Lung (tissue), 12 donors: Measurements from ENCODE around the gene ETV7. TPM values are rescaled to one million over a fixed set of nuclear protein-coding genes. Genes with fewer than 3 reads are reported as not detected.
"Not testable (repeated sequence)": the region's sequence is repeated elsewhere in the genome, so short reads cannot be mapped to it uniquely, and the experiment has no call there.

Experiments used
- ATAC-seq: fragments of 200-7000 bp; cut with Tn5 transposase; one replicate; pipeline ENCODE4 v1.9.1; 2020; ENCODE audit warnings: moderate number of reproducible peaks; ENCODE audit not compliant: insufficient read depth, low FRiP score
- DNase-seq, 3 donors: peaks; one replicate each; pipeline ENCODE4 v3.0.0-alpha.2; 2013 to 2017
- H3K27ac ChIP-seq, 2 donors: one replicate each; pipeline ENCODE4 v1.5.1; 2013; ENCODE audit warnings: mild to moderate bottlenecking in 2 of 2, moderate library complexity in 2 of 2, control low read depth in 1 of 2, inconsistent platforms in 1 of 2, low read depth in 1 of 2, low read length in 1 of 2
- H3K27me3 ChIP-seq, 3 donors: one replicate each; pipeline ENCODE4 v1.5.1; 2013; ENCODE audit warnings: low read length in 2 of 3; ENCODE audit not compliant: control insufficient read depth in 3 of 3, insufficient read depth in 3 of 3
- H3K36me3 ChIP-seq, 4 donors: one replicate each; pipeline ENCODE4 v1.5.1; 2013; ENCODE audit warnings: low read length in 4 of 4, mild to moderate bottlenecking in 1 of 4, moderate library complexity in 1 of 4; ENCODE audit not compliant: control insufficient read depth in 4 of 4, insufficient read depth in 4 of 4
- H3K4me1 ChIP-seq, 5 donors: one replicate each; pipeline ENCODE4 v1.5.1; 2013; ENCODE audit warnings: low read length in 5 of 5, mild to moderate bottlenecking in 2 of 5, moderate library complexity in 1 of 5; ENCODE audit not compliant: control insufficient read depth in 5 of 5, insufficient read depth in 5 of 5
- H3K4me3 ChIP-seq: one replicate; pipeline ENCODE4 v1.5.1; 2013; ENCODE audit warnings: mild to moderate bottlenecking, control low read depth, moderate library complexity
- H3K9ac ChIP-seq, 2 donors: one replicate each; pipeline ENCODE4 v1.5.1; 2013; ENCODE audit warnings: low read length in 2 of 2, control low read depth in 1 of 2; ENCODE audit not compliant: insufficient read depth in 1 of 2
- H3K9me3 ChIP-seq, 4 donors: one replicate each; pipeline ENCODE4 v1.5.1; 2013; ENCODE audit warnings: low read length in 3 of 4, mild to moderate bottlenecking in 1 of 4, moderate library complexity in 1 of 4; ENCODE audit not compliant: control insufficient read depth in 4 of 4, insufficient read depth in 3 of 4
- CTCF ChIP-seq: IDR thresholded peaks from 2 replicates; pipeline ENCODE4 v1.5.1; 2012; ENCODE audit warnings: mild to moderate bottlenecking; ENCODE audit errors: control extremely low read depth, extremely low read depth
- WGBS, 2 donors: extraction: QIAGEN DNeasy Blood & Tissue Kit; methylation state at CpG; one replicate each; pipeline ENCODE4 v1.1.7; 2013; 5-methylcytosine and 5-hydroxymethylcytosine counted together
- polyA plus RNA-seq, 2 donors: library from polyadenylated mRNA; stranded (reverse); fragments of 200-250 nt; gene quantifications; one replicate each; pipeline ENCODE4 v1.2.1, GENCODE V29; 2013
- total RNA-seq, 2 donors: library from RNA; depleted of rRNA in 1 of 2; stranded (reverse); fragments of >200 nt in 1 of 2; gene quantifications; one replicate each; pipeline ENCODE4 v1.2.1, GENCODE V29; 2014 to 2021
- donor health status: control.
- donor health status: control.
- donor health status: Bipolar disorder and iron deficiency.
- donor health status: healthy.
- donor health status: DM: yes; HTN: yes; CAD: no.

ETV7 gene
- total and polyA plus RNA-seq, 4 donors, result 1.4 to 6.6 (median 3.6) TPM

GRCh38 chr6:36364669-36365479, 22.6 kb downstream of the ETV7 start:
- no peak overlapping the region for H3K27ac ChIP-seq

DNA sequence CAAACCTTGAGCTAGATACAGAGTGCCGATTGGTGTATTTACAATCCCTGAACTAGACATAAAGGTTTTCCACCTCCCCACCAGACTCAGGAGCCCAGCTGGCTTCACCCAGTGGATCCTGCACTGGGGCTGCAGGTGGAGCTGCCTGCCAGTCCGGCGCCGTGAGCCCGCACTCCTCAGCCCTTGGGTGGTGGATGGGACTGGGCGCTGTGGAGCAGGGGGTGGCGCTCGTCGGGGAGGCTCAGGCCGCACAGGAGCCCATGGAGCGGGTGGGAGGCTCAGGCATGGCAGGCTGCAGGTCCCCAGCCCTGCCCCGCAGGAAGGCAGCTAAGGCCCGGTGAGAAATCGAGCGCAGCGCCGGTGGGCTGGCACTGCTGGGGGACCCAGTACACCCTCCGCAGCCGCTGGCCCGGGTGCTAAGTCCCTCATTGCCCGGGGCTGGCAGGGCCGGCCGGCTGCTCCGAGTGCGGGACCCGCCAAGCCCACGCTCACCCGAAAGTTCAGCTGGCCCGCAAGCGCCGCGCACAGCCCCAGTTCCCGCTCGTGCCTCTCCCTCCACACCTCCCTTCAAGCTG, 23.3 kb downstream of the ETV7 start:
- H3K9me3 ChIP-seq, H3K4me1 ChIP-seq, H3K36me3 ChIP-seq, H3K27ac ChIP-seq, H3K4me3 ChIP-seq, H3K9ac ChIP-seq, H3K27me3 ChIP-seq, DNase-seq, ATAC-seq: not testable (repeated sequence)
- 97% methylated on average over 26 to 34 of the region's 34 CpGs for WGBS, 2 donors

More at GRCh38 chr6:36364669-36365479, 22.6 kb downstream of the ETV7 start:
- TF ChIP-seq CTCF, result no peak
- Histone ChIP-seq H3K9me3 (no peaks in the 10 kb centered on the region), H3K9ac (no peak overlapping the region), H3K4me1 (no peaks in the 10 kb centered on the region), H3K36me3 (peaks cover 0 to 7% (median 0%) of the 10 kb centered on the region in 4 donors), H3K27me3 (no peaks in the 10 kb centered on the region), H3K4me3 (no peak overlapping the region)
- WGBS, 2 donors, result 62 to 77% methylated on average over 16 to 18 of the region's 19 CpGs
- no peak for ATAC-seq
- DNase-seq, result no peak

DNA sequence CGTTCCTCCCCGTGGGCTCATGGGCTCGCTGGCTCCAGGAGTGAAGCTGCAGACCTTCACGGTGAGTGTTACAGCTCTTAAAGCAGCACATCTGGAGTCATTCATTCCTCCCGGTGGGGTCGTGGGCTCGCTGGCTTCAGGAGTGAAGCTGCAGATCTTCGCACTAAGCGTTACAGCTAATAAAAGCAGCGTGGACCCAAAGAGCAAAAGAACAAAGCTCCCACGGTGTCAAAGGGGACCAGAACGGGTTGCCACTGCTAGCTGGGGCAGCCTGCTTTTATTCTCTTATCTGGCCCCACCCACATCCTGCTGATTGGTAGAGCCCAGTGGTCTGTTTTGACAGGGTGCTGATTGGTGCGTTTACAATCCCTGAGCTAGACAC, 24.1 kb downstream of the ETV7 start:
- H3K9ac ChIP-seq, H3K36me3 ChIP-seq, H3K27ac ChIP-seq, H3K4me1 ChIP-seq, H3K27me3 ChIP-seq, DNase-seq, ATAC-seq, H3K4me3 ChIP-seq, H3K9me3 ChIP-seq: not testable (repeated sequence)
- 85 to 90% methylated on average over 12 of the region's 13 CpGs for WGBS, 2 donors

GRCh38 chr6:36362551-36363370, 24.7 kb downstream of the ETV7 start:
- TF ChIP-seq CTCF, result no peak
- H3K9ac ChIP-seq, result no peak overlapping the region
- H3K27me3 ChIP-seq, result no peaks in the 10 kb centered on the region
- no peak for DNase-seq
- H3K9me3 ChIP-seq, result no peaks in the 10 kb centered on the region
- ATAC-seq, result no peak
- H3K4me1 ChIP-seq, result peaks cover 0 to 6% (median 0%) of the 10 kb centered on the region in 5 donors
- no peak overlapping the region for H3K4me3 ChIP-seq
- peaks cover 0 to 4% (median 0%) of the 10 kb centered on the region in 4 donors for H3K36me3 ChIP-seq
- 68 to 82% methylated on average over 25 of the region's 25 CpGs for WGBS, 2 donors
- H3K27ac ChIP-seq, result no peak overlapping the region
